ENCODE data around the gene ANKRD13A. TPM values are rescaled to one million over a fixed set of nuclear protein-coding genes. Genes with fewer than 3 reads are reported as not detected.

Gene ANKRD13A
- total RNA-seq, 2 donors from 2014 or later, result 26.0 to 31.8 TPM

DNA sequence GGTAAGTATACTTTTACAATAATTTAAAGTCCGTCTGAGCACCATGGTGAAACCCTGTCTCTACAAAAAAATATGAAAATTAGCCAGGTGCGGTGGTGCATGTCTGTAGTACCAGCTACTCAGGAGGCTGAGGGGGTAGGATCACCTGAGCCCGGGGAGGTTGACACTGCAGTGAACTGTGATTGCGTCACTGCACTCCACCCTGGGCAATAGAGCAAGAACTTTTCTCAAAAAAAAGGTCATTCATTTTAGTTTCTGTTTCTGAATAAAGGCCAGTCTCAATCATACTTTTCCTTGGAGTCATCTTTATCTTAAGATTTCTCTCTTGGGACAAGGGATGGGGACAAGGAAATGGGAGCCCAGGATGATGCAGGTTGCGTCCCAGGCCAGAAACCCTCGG is 12.9 kb downstream of the ANKRD13A start:
- H3K36me3 ChIP-seq, result peaks cover 24% of the 10 kb centered on the region

DNA sequence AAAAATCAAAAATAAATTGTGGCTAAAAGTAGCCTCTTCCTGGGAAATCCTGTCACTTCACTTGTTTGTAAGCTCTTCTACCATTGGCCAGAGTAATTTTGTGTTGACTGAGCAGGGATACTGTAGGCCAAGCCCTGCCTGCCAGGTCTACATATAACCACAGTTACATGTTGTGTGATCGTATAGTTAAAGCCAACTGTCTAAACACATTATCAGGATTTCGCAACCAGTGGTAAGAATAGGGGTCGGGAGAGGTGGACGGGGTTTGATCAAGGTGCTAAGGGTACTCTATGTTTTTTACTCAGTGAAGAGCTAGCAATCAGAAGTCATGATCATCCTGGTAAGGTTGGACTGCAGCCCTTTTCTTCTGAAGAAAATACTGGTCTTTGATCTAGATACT is 13.4 kb downstream of the ANKRD13A start:
- TF ChIP-seq, protein P1, sequence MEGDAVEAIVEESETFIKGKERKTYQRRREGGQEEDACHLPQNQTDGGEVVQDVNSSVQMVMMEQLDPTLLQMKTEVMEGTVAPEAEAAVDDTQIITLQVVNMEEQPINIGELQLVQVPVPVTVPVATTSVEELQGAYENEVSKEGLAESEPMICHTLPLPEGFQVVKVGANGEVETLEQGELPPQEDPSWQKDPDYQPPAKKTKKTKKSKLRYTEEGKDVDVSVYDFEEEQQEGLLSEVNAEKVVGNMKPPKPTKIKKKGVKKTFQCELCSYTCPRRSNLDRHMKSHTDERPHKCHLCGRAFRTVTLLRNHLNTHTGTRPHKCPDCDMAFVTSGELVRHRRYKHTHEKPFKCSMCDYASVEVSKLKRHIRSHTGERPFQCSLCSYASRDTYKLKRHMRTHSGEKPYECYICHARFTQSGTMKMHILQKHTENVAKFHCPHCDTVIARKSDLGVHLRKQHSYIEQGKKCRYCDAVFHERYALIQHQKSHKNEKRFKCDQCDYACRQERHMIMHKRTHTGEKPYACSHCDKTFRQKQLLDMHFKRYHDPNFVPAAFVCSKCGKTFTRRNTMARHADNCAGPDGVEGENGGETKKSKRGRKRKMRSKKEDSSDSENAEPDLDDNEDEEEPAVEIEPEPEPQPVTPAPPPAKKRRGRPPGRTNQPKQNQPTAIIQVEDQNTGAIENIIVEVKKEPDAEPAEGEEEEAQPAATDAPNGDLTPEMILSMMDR (IDR thresholded peaks at IDR 0.05), result no peak
- Histone ChIP-seq H3K27me3 (no peaks in the 10 kb centered on the region), H3K4me1 (no peaks in the 10 kb centered on the region), H3K4me3 (no peak overlapping the region), H3K36me3 (peaks cover 29% of the 10 kb centered on the region), H3K27ac (no peak overlapping the region), H3K9me3 (no peaks in the 10 kb centered on the region)
- no peak for DNase-seq (ENCODE audit: low spot score)

More for the DNA sequence above, 12.9 kb downstream of the ANKRD13A start:
- Histone ChIP-seq H3K4me3 (no peak overlapping the region), H3K27ac (no peak overlapping the region), H3K27me3 (no peaks in the 10 kb centered on the region), H3K4me1 (no peaks in the 10 kb centered on the region), H3K9me3 (no peaks in the 10 kb centered on the region)
- DNase-seq (ENCODE audit: low spot score), result no peak
- TF ChIP-seq, protein P1 (IDR thresholded peaks at IDR 0.05), result no peak

DNA sequence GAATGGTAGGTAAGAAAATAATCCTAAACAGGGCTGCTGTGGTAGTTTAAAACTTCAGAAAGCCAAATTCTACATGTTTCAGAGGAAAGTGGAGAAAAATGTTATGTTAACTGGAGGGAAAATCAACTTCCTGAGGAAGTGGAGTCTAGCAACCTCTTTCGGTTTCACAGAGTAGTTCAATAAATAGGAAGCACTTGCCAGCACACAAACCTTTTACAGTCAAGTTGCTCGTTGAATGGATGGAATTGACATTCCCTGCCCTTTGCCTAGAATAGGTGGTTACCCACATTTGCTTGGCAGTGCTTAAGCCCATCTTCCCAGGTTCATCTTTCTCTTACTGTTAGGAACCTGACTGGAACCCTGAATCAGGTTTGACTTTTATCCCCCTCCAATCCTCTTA is 15.9 kb downstream of the ANKRD13A start:
- no peak for DNase-seq (ENCODE audit: low spot score)
- no peaks in the 10 kb centered on the region for H3K9me3 ChIP-seq
- H3K27ac ChIP-seq, result no peak overlapping the region
- H3K36me3 ChIP-seq, result peaks cover 54% of the 10 kb centered on the region
- TF ChIP-seq, protein P1 (IDR thresholded peaks at IDR 0.05), result no peak
- no peaks in the 10 kb centered on the region for H3K27me3 ChIP-seq
- no peaks in the 10 kb centered on the region for H3K4me1 ChIP-seq
- no peak overlapping the region for H3K4me3 ChIP-seq

DNA sequence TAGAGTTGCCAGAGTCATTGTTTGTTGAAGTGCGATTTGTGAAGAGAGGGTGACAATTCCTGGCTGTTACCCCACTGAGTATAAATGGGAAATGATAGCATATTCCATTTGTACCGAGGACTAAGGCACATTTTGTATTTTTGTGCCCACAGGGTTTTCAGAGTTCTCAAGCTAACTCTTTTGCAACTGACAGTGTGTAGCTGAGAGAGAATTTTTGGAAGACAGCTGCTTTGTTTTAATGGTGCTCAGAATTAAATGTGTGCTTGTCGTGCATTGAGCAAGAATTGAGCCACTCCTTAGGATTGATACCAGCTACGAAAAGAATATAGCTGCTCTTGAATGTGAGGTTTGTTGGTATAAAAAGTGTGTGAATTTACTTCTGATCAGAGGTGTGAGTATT is 21.7 kb downstream of the ANKRD13A start:
- Histone ChIP-seq H3K36me3 (peaks cover 49% of the 10 kb centered on the region), H3K9me3 (no peaks in the 10 kb centered on the region), H3K4me3 (no peak overlapping the region), H3K4me1 (peaks cover 0 to 29% of the 10 kb centered on the region in 2 donors), H3K27me3 (no peaks in the 10 kb centered on the region), H3K27ac (no peak overlapping the region)
- TF ChIP-seq, protein P1 (IDR thresholded peaks at IDR 0.05), result no peak
- no peak for DNase-seq (ENCODE audit: low spot score)

DNA sequence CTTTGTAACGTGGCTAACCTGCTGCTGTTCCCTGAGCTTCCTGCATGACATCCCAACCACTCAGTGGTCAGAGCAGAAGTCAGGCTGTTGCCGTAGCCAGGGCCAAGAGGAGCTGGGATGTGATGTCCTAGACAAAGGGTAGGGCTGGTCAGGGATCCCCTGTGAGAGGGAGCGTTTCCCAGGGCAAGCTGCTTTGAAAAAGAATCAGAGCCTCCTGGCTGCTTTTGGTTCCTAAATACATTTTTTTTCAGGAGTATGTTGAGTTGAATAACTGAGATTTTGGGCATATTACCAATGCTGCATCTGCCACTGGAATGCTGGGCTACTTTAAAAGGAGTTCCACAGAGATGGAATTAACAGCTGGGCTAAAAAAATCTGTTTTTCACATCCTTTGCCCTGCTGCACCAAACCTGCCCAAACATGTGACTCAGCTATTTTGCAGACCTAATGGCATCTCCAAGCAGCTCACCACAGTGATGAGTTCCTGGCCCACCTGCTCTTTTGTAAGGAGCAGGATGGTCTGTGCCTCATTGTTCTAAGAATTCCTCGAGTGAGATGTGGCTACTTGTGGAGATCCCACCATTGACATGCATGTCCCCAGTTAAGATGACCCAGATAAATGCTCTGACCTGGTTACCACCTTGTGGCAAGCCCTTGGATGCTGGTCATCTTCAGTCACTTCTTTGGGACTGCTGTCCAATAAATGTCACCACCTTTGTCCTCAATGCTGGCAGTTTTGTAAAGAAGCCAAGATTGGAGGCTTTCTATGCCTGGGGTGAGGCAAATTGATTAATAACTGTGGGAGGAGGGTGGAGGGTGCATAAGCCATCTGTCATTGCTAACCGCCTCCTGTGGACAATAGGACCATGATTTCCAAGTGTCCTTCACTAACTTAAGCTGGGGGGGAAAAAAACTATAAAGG is 24.1 kb downstream of the ANKRD13A start:
- Histone ChIP-seq H3K4me3 (no peak overlapping the region), H3K9me3 (no peaks in the 10 kb centered on the region), H3K27ac (peak overlapping the region; percentile 18 to 54), H3K27me3 (no peaks in the 10 kb centered on the region), H3K36me3 (peaks cover 43% of the 10 kb centered on the region), H3K4me1 (peaks cover 0 to 29% of the 10 kb centered on the region in 2 donors)
- TF ChIP-seq, protein P1 (IDR thresholded peaks at IDR 0.05), result no peak
- DNase-seq (ENCODE audit: low spot score), result no peak
